OCI-LY1 (cell line): ENCODE measurements around the gene ALDH1A1.

Source experiments
- EZH2 ChIP-seq: fragments of 200-600 bp; sonication (generic), shearing (Covaris generic); IDR thresholded peaks from 2 replicates; pipeline ENCODE4 v1.8.0; 2017; ENCODE audit warnings: borderline replicate concordance, mixed run types, mild to moderate bottlenecking, antibody characterized with exemption, low read length, moderate library complexity, mixed read lengths
- TF ChIP-seq, protein P1 (sequence below): fragments of 200-600 bp; sonication (generic), shearing (Covaris generic); IDR thresholded peaks from 2 replicates; pipeline ENCODE4 v1.5.1; 2017; ENCODE audit warnings: mild to moderate bottlenecking, antibody characterized with exemption, low read length, moderate library complexity, mixed read lengths

DNA sequence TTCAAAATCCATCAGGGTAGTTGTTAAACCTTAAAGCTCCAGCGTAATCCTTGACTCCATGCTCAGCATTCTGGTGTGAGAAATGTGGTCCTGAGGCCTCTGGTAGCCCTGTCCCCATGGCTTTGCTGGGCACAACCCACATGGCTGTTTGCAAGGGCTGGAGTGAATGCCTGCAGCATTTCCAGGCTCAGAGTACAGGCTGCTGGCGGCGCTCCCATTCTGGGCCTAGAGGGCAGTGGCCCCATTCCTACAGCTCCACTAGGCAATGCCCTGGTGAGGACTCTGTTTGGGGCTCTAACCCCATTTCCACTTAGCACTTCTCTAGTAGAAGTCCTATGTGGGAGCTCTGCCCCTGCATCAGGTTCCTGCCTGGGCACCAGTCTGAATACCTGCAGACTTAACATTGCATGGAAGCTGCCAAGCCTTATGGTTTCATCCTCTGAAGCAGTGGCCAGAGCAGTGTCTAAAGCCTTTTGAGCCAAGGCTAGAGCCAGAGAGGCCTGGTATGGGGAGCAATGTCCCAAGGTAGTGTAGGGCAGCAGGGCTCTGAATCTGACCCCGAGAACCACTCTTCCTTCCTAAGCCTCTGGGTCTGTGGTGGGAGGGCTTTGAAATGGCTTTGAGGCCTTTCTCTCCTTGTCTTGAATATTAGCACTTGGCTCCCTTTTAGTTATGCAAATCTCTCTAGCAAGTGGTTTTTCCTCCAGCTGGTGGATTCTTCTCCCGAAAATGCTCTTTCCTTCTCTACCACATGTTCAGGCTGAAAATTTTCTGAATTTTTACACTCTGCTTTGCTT, 5.8 kb upstream of the ALDH1A1 start:
- TF ChIP-seq, protein P1, sequence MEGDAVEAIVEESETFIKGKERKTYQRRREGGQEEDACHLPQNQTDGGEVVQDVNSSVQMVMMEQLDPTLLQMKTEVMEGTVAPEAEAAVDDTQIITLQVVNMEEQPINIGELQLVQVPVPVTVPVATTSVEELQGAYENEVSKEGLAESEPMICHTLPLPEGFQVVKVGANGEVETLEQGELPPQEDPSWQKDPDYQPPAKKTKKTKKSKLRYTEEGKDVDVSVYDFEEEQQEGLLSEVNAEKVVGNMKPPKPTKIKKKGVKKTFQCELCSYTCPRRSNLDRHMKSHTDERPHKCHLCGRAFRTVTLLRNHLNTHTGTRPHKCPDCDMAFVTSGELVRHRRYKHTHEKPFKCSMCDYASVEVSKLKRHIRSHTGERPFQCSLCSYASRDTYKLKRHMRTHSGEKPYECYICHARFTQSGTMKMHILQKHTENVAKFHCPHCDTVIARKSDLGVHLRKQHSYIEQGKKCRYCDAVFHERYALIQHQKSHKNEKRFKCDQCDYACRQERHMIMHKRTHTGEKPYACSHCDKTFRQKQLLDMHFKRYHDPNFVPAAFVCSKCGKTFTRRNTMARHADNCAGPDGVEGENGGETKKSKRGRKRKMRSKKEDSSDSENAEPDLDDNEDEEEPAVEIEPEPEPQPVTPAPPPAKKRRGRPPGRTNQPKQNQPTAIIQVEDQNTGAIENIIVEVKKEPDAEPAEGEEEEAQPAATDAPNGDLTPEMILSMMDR, result no peak
- TF ChIP-seq EZH2, result no peak
